GM18867 (cell line): ENCODE measurements around the gene SYT3.
"Not testable (repeated sequence)": the region's sequence is repeated elsewhere in the genome, so short reads cannot be mapped to it uniquely, and the experiment has no call there.

ENCODE experiments used
- ATAC-seq: cut with Tn5 transposase; IDR thresholded peaks from one replicate; pipeline ENCODE4 v1.9.1; 2021; ENCODE audit warnings: mild to moderate bottlenecking, moderate library complexity; ENCODE audit not compliant: unreplicated experiment

SYT3 gene

GRCh38 chr19:50606059-50606836 is 33.4 kb downstream of the SYT3 start:
- ATAC-seq: not testable (repeated sequence)

GRCh38 chr19:50604264-50605073 is 35.2 kb downstream of the SYT3 start:
- not testable (repeated sequence) for ATAC-seq

GRCh38 chr19:50602935-50603334 is 36.7 kb downstream of the SYT3 start:
- no peak for ATAC-seq

- no peak for ATAC-seq
Measured at GRCh38 chr19:50602496-50602895, 37.2 kb downstream of the SYT3 start.

GRCh38 chr19:50602089-50602422 is 37.6 kb downstream of the SYT3 start:
- no peak for ATAC-seq

GRCh38 chr19:50601407-50602088 is 38.1 kb downstream of the SYT3 start:
- no peak for ATAC-seq

- ATAC-seq: no peak
Measured at GRCh38 chr19:50599427-50599826, 40.3 kb downstream of the SYT3 start.

GRCh38 chr19:50590191-50590590 is 49.5 kb downstream of the SYT3 start:
- no peak for ATAC-seq

GRCh38 chr19:50581795-50582660 is 57.7 kb downstream of the SYT3 start:
- not testable (repeated sequence) for ATAC-seq

GRCh38 chr19:50580970-50581634 is 58.6 kb downstream of the SYT3 start:
- no peak for ATAC-seq

- ATAC-seq: no peak
Measured at GRCh38 chr19:50580240-50580639, 59.4 kb downstream of the SYT3 start.

- not testable (repeated sequence) for ATAC-seq
Measured at GRCh38 chr19:50576769-50577168, 62.9 kb downstream of the SYT3 start.

GRCh38 chr19:50573741-50574461 is 65.8 kb downstream of the SYT3 start:
- ATAC-seq: no peak
